ENCODE results near the gene MDC1. TPM values are rescaled to one million over a fixed set of nuclear protein-coding genes. Genes with fewer than 3 reads are reported as not detected.
"Not testable (repeated sequence)": the region's sequence is repeated elsewhere in the genome, so short reads cannot be mapped to it uniquely, and the experiment has no call there.

The MDC1 gene
- total RNA-seq, 1 donor from 2014 or later: 65.6 TPM

DNA sequence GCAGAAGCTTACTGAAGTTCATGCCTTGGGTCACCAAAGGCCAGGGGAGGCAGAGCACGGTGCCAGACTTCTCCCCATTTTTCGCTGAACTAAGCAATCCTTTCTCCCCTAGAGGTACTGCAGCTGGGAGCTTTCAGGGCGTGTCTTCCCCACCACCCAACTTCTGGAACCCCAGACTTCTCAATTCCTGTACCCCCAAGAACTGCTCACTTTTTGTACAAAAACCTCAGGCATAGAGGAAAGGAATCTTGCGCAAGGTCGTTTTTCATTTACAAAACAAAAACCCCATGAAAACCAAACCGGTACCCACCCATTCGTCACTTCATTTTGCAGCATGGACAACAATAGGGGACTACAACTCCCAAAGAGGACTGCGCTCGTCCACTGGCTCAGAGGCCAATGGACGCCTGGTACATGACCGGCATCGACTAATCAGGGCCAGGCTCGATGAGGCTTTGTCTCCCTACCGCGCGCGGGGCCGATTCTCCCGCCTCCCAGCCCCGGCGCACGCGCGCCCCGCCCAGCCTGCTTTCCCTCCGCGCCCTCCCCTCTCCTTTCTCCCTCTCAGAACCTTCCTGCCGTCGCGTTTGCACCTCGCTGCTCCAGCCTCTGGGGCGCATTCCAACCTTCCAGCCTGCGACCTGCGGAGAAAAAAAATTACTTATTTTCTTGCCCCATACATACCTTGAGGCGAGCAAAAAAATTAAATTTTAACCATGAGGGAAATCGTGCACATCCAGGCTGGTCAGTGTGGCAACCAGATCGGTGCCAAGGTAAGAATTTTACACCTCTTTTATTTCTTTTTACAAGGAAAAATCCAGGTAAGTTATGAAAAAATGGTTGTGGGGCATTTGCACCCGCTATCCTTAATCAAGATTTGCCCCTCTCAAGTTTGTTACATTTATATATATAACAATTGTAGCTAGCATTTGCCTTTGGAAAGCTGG, 3.0 kb upstream of the MDC1 start, which contains the start of gene TUBB:
TUBB (plus strand) TSS at position 562 of the 947 bp plus-strand sequence; CDS start at position 717, 155 bp downstream.
- Mint-ChIP-seq H3K4me1 (peaks cover 73% of the 10 kb centered on the region), H3K36me3 (ENCODE audit: low read depth) (peaks cover 50% of the 10 kb centered on the region), H3K27ac (peak within 1 kb of the TSS; percentile 97), H3K9me3 (no peaks in the 10 kb centered on the region), H3K4me3 (peak within 1 kb of the TSS; percentile 99), H3K27me3 (no peaks in the 10 kb centered on the region)
- intact Hi-C loops (cut with micrococcal nuclease): loop anchor here (2.0 kb wide), 1 partner anchor 23 kb away; the partner anchor contains the start of gene FLOT1
- ChIA-PET POLR2A (interaction anchor here (0.7 to 22.6 kb wide), 11 partner anchors 11 to 209 kb away, joined by 3 to 697 read pairs (median 6); partner anchors contain the start of genes ABCF1, DHX16, MRPS18B and NRM), CTCF (interaction anchor here (3.1 to 20.0 kb wide), 4 partner anchors 11 to 42 kb away, joined by 22 to 576 read pairs (median 28); partner anchors contain the start of genes DHX16 and NRM)
- ATAC-seq (ENCODE audit: low read depth): peak; percentile 60
- DNase-seq: peak; percentile 90
- TF ChIP-seq CTCF (IDR thresholded peaks at IDR 0.05): no peak

DNA sequence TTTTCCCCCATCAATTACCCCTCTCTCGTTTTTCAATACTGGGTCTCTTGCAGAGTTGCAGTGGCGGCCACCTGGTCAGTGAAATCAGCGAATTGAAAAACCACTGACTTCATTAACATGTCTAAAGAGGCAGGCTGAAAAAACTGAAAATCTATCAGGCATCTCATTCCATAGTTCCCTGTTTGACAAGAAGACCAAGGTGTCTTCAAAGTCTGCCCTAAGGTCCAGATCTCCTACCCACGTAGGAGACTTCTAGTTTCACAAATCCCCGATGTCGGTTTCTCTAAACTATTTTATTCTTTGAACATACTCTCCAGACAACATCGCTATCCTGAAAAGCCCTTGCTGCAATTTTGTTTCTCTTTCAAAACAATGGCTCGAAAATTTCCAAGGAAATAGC, 2.3 kb upstream of the MDC1 start:
- Mint-ChIP-seq H3K9me3 (no peaks in the 10 kb centered on the region), H3K36me3 (ENCODE audit: low read depth) (peaks cover 50% of the 10 kb centered on the region), H3K27me3 (no peaks in the 10 kb centered on the region), H3K4me1 (peaks cover 73% of the 10 kb centered on the region), H3K4me3 (peak overlapping the region; percentile 99), H3K27ac (peak overlapping the region; percentile 97)
- TF ChIP-seq CTCF (IDR thresholded peaks at IDR 0.05): no peak
- intact Hi-C loops (cut with micrococcal nuclease): no loop called here
- ChIA-PET CTCF (interaction anchor here (3.1 to 20.0 kb wide), 2 partner anchors 31 to 41 kb away, joined by 22 to 576 read pairs; partner anchors contain the start of gene DHX16), POLR2A (interaction anchor here (0.7 to 22.6 kb wide), 7 partner anchors 22 to 484 kb away, joined by 3 to 697 read pairs (median 11); partner anchors contain the start of genes DHX16, MRPS18B, NRM and PPP1R10)
- ATAC-seq (ENCODE audit: low read depth): no peak
- DNase-seq: no peak

- ChIA-PET CTCF (interaction anchor here (1.0 to 20.0 kb wide), 6 partner anchors 30 to 176 kb away, joined by 3 to 576 read pairs (median 14); partner anchors contain the start of gene DHX16), POLR2A (interaction anchor here (0.5 to 22.6 kb wide), 20 partner anchors 13 to 392 kb away, joined by 3 to 697 read pairs (median 6); partner anchors contain the start of genes ABCF1, DHX16, MRPS18B and NRM)
- not testable (repeated sequence) for H3K9me3 Mint-ChIP-seq; ATAC-seq (ENCODE audit: low read depth); DNase-seq; H3K27me3 Mint-ChIP-seq
- intact Hi-C loops (cut with micrococcal nuclease): loop anchor here (1.0 kb wide), 4 partner anchors 31 to 162 kb away; partner anchors contain the start of genes GNL1, MRPS18B and PPP1R10
- Mint-ChIP-seq H3K4me3 (peak overlapping the region; percentile 99), H3K36me3 (ENCODE audit: low read depth) (peaks cover 48% of the 10 kb centered on the region), H3K4me1 (peaks cover 65% of the 10 kb centered on the region), H3K27ac (peak overlapping the region; percentile 99)
Measured at GRCh38 chr6:30717845-30718720, 1.0 kb upstream of the MDC1 start.

- DNase-seq: no peak
- intact Hi-C loops (cut with micrococcal nuclease): loop anchor here (1.0 kb wide), 4 partner anchors 30 to 161 kb away; partner anchors contain the start of genes GNL1, MRPS18B and PPP1R10
- H3K9me3 Mint-ChIP-seq: no peaks in the 10 kb centered on the region
- peak overlapping the region; percentile 99 for H3K27ac Mint-ChIP-seq
- no peak for TF ChIP-seq CTCF (IDR thresholded peaks at IDR 0.05)
- ATAC-seq (ENCODE audit: low read depth): no peak
- CTCF ChIA-PET: interaction anchor here (0.7 to 3.1 kb wide), 6 partner anchors 14 to 175 kb away, joined by 3 to 22 read pairs (median 6); no protein-coding TSS in a partner anchor
- peaks cover 57% of the 10 kb centered on the region for H3K4me1 Mint-ChIP-seq
- H3K4me3 Mint-ChIP-seq: peak overlapping the region; percentile 99
- H3K27me3 Mint-ChIP-seq: no peaks in the 10 kb centered on the region
- POLR2A ChIA-PET: interaction anchor here (0.6 to 22.6 kb wide), 25 partner anchors 11 to 977 kb away, joined by 3 to 697 read pairs (median 5); partner anchors contain the start of genes ABCF1, DHX16, GNL1 and GTF2H4
- H3K36me3 Mint-ChIP-seq (ENCODE audit: low read depth): peaks cover 51% of the 10 kb centered on the region
Measured at GRCh38 chr6:30716879-30717128, 277 bp downstream of the MDC1 start.

- Mint-ChIP-seq H3K27ac (no peak overlapping the region), H3K9me3 (no peaks in the 10 kb centered on the region), H3K4me3 (no peak overlapping the region), H3K27me3 (no peaks in the 10 kb centered on the region), H3K4me1 (peaks cover 43% of the 10 kb centered on the region), H3K36me3 (ENCODE audit: low read depth) (peaks cover 57% of the 10 kb centered on the region)
- no peak for ATAC-seq (ENCODE audit: low read depth)
- no peak for TF ChIP-seq CTCF (IDR thresholded peaks at IDR 0.05)
- DNase-seq: no peak
- intact Hi-C loops (cut with micrococcal nuclease): no loop called here
- ChIA-PET POLR2A (interaction anchor here (1.7 to 22.6 kb wide), 2 partner anchors 18 to 36 kb away, joined by 5 to 697 read pairs; partner anchors contain the start of gene DHX16), CTCF (interaction anchor here (1.0 kb wide), 1 partner anchor 35 kb away, joined by 4 read pairs; no protein-coding TSS in a partner anchor)
Measured at GRCh38 chr6:30714263-30714662, 2.8 kb downstream of the MDC1 start.
